Bronchial epithelial cell (primary cell): ENCODE results near the gene TINAGL1. TPM values are rescaled to one million over a fixed set of nuclear protein-coding genes. Genes with fewer than 3 reads are reported as not detected.

Experiments used
- DNase-seq: peaks from one replicate; pipeline ENCODE4 v3.0.0-alpha.2; 2010; ENCODE audit warnings: low read depth
- FAIRE-seq: peaks from 2 replicates; lab custom pipeline; 2011; peaks lifted over from hg19 to GRCh38; lab: Jason Lieb, UNC
- H3K27me3 ChIP-seq: 2 replicates; pipeline ENCODE4 v1.5.1; 2011; ENCODE audit warnings: low read length; ENCODE audit not compliant: control insufficient read depth, insufficient read depth
- H3K36me3 ChIP-seq: 2 replicates; pipeline ENCODE4 v1.5.1; 2011; ENCODE audit warnings: low read length; ENCODE audit not compliant: control insufficient read depth, insufficient read depth
- H3K4me3 ChIP-seq: 2 replicates; pipeline ENCODE4 v1.5.1; 2011; ENCODE audit warnings: mild to moderate bottlenecking, low read depth, low read length, control low read depth
- CTCF ChIP-seq: IDR thresholded peaks from 2 replicates; pipeline ENCODE4 v1.5.1; 2011; ENCODE audit warnings: mild to moderate bottlenecking, moderate library complexity, low read length, control low read depth, inconsistent platforms; ENCODE audit not compliant: insufficient read depth, severe bottlenecking
- total RNA-seq: library from RNA; depleted of rRNA; stranded (reverse); fragments of >200 nt; gene quantifications from 2 replicates; pipeline ENCODE4 v1.2.1, GENCODE V29; 2014

TINAGL1 gene
- total RNA-seq, 1 donor from 2014 or later, result 154 TPM

DNA sequence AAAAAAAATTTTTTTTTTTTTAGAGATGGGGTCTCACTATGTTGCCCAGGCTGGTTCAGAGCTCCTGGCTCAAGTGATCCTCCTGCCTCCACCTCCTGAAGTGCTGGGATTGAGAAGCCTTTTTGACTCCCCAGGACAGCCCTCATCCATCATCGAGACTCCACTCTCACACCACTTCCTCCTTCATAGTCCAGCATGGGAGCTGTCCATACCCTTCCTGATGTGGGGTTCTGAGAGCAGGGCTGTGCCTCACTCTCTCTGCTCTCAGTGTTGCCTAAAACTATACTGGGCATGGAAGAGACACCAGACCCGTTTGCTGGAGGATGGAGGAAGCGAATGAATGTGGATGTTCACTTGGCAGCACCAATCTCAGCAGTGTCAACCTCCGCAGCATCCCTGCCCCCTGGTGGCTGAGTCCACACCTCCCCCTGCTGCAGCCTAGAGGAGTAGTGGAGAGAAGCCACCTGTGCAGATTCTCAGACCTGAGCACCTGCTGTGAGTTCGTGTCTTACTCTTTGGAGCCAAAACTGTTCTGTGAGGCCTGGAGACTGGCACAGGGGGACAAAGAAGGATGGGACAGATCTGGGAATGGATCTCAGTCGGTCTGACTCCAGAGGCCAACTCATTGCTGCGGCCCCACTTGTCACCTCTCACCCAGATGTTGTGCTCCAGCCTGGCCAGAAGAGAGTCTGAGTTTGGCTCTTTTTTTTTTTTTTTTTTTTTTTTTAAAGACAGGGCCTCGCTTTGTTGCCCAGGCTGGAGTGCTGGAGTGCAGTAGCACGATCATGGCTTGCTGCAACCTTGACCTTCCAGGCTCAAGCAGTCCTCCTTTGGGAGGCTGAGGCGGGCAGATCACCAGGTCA lies 17.7 kb downstream of the TINAGL1 start:
- no peaks in the 10 kb centered on the region for H3K27me3 ChIP-seq
- FAIRE-seq, result no peak
- no peak overlapping the region for H3K4me3 ChIP-seq
- TF ChIP-seq CTCF, result peak; percentile 98
- H3K36me3 ChIP-seq, result no peaks in the 10 kb centered on the region
- DNase-seq, result peak; percentile 67

GRCh38 chr1:31595836-31596736 lies 19.8 kb downstream of the TINAGL1 start:
- no peak for FAIRE-seq
- Histone ChIP-seq H3K27me3 (no peaks in the 10 kb centered on the region), H3K36me3 (no peaks in the 10 kb centered on the region), H3K4me3 (no peak overlapping the region)
- DNase-seq, result no peak
- no peak for TF ChIP-seq CTCF

GRCh38 chr1:31596737-31597097 lies 20.4 kb downstream of the TINAGL1 start:
- Histone ChIP-seq H3K36me3 (no peaks in the 10 kb centered on the region), H3K27me3 (no peaks in the 10 kb centered on the region), H3K4me3 (no peak overlapping the region)
- FAIRE-seq (no peak), DNase-seq (no peak)
- TF ChIP-seq CTCF, result no peak

GRCh38 chr1:31598980-31599379 lies 22.7 kb downstream of the TINAGL1 start:
- no peak for FAIRE-seq
- TF ChIP-seq CTCF, result no peak
- no peak for DNase-seq

DNA sequence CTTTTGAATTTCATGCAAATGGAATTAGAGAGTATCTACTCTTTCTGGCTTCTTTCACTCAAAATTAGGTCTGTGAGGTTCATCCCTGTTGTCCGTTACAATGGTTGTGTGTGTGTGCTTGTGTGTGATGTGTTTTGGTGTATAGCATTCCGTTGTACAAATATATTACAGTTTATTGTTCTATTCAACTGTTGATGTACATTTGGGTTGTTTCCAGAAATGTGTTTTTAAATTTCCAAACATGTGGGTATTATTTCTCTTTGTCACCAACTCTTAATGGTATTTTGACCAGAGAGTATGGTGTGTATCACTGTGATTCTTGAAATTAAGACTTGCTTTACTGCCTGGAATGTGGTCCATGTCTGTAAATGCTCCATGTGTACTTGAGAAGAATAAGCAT lies 24.3 kb downstream of the TINAGL1 start:
- TF ChIP-seq CTCF, result no peak
- DNase-seq, result no peak
- Histone ChIP-seq H3K27me3 (no peaks in the 10 kb centered on the region), H3K4me3 (no peak overlapping the region), H3K36me3 (no peaks in the 10 kb centered on the region)
- no peak for FAIRE-seq

More at GRCh38 chr1:31598980-31599379, 22.7 kb downstream of the TINAGL1 start:
- H3K36me3 ChIP-seq, result no peaks in the 10 kb centered on the region
- no peak overlapping the region for H3K4me3 ChIP-seq
- no peaks in the 10 kb centered on the region for H3K27me3 ChIP-seq
